Tibial nerve (tissue), 4 donors: Measurements from ENCODE around the gene ARMC9.

Source experiments
- EP300 ChIP-seq, 2 donors: sonication (generic); formaldehyde crosslinking; IDR thresholded peaks; one replicate each; pipeline ENCODE4 v1.6.1; 2017; ENCODE audit warnings: antibody characterized with exemption in 2 of 2, mild to moderate bottlenecking in 1 of 2
- POLR2A ChIP-seq, 2 donors: fragments of 450-650 bp; IDR thresholded peaks; one replicate each; pipeline ENCODE4 v1.6.1; 2017; ENCODE audit warnings: antibody characterized with exemption in 2 of 2, mild to moderate bottlenecking in 2 of 2, moderate library complexity in 2 of 2
- TF ChIP-seq, protein P1 (sequence below), 5 experiments: fragments of 200-600 bp in 3 of 5; fragments of 450-650 bp in 2 of 5; sonication (generic) in 3 of 5; IDR thresholded peaks; one replicate each; pipeline ENCODE4 v1.5.1; 2016 to 2019; ENCODE audit warnings: antibody characterized with exemption in 5 of 5, mild to moderate bottlenecking in 3 of 5, moderate library complexity in 2 of 5

DNA sequence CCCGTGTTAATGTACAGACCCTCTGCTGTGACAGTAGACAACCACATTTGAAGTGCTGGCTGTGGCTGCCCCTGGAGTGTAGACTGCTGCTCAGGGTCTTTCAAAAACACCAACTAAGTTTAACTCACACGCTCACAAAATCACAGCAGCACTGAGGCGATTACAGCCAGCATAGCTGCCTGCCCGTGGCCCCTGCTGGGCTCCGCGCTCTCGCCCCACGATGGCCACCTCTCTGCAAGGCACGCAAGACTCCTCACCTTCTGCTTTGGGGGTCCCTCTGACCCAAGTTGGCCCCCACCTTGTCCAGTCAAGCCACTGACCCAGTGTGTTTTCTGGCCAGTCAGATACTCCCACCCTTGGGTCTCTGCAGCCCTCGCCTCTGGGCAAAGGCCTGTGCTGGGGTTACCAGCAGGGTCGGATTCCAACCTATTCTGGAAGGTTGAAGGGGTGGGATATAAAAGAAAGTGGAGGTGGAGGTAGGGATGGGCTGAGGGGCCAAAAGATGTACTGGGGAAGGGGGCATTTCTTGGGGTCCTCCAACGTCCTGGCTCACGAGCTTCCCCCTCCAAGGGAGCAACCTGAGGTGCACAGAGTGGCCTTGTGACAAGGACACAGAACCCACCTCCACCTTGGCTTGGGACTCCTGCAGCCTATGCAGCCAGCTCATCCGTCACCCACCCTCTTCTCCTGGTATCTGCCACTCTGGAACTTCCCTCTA, 194.2 kb downstream of the ARMC9 start:
- TF ChIP-seq POLR2A (IDR thresholded peaks at IDR 0.05), result no peak
- TF ChIP-seq, protein P1, sequence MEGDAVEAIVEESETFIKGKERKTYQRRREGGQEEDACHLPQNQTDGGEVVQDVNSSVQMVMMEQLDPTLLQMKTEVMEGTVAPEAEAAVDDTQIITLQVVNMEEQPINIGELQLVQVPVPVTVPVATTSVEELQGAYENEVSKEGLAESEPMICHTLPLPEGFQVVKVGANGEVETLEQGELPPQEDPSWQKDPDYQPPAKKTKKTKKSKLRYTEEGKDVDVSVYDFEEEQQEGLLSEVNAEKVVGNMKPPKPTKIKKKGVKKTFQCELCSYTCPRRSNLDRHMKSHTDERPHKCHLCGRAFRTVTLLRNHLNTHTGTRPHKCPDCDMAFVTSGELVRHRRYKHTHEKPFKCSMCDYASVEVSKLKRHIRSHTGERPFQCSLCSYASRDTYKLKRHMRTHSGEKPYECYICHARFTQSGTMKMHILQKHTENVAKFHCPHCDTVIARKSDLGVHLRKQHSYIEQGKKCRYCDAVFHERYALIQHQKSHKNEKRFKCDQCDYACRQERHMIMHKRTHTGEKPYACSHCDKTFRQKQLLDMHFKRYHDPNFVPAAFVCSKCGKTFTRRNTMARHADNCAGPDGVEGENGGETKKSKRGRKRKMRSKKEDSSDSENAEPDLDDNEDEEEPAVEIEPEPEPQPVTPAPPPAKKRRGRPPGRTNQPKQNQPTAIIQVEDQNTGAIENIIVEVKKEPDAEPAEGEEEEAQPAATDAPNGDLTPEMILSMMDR (IDR thresholded peaks at IDR 0.05), result no peak
- TF ChIP-seq EP300 (IDR thresholded peaks at IDR 0.05), result no peak
